Measurements from ENCODE around the gene AHCYL1. TPM values are rescaled to one million over a fixed set of nuclear protein-coding genes. Genes with fewer than 3 reads are reported as not detected.
A peak's percentile ranks its signal among the peaks of the same experiment; 100 is the strongest.
"Not testable (repeated sequence)": the region's sequence is repeated elsewhere in the genome, so short reads cannot be mapped to it uniquely, and the experiment has no call there.

AHCYL1 gene
- total and polyA plus RNA-seq, 7 experiments from 2014 or later: 16.6 to 60.1 (median 41.3) TPM

GRCh38 chr1:110018396-110018795, 33.8 kb downstream of the AHCYL1 start:
- no peaks in the 10 kb centered on the region for H3K9me3 ChIP-seq (ENCODE audit: control insufficient read depth in 2 of 3, low read length in 3 of 3)
- Mint-ChIP-seq H3K36me3 (peaks cover 6 to 79% (median 31%) of the 10 kb centered on the region in 5 donors), H3K9me3 (no peaks in the 10 kb centered on the region), H3K4me1 (no peaks in the 10 kb centered on the region), H3K27ac (no peak overlapping the region), H3K27me3 (no peaks in the 10 kb centered on the region), H3K4me3 (no peak overlapping the region)
- POLR2A ChIA-PET: interaction anchor here (0.6 kb wide), 1 partner anchor 440 kb away, joined by 3 read pairs; no protein-coding TSS in a partner anchor
- H3K27me3 ChIP-seq (ENCODE audit: control insufficient read depth in 2 of 2, insufficient read depth in 2 of 2, low read length in 2 of 2): no peaks in the 10 kb centered on the region
- H3K4me3 ChIP-seq (ENCODE audit: low read length): no peak overlapping the region
- H3K36me3 ChIP-seq (ENCODE audit: control insufficient read depth in 2 of 3, insufficient read depth in 3 of 3, low read length in 3 of 3): peaks cover 29 to 91% (median 43%) of the 10 kb centered on the region in 3 experiments
- CTCF ChIA-PET: interaction anchor here (0.6 to 2.8 kb wide), 4 partner anchors 11 to 30 kb away, joined by 3 to 12 read pairs (median 4); partner anchors contain the start of gene STRIP1
- no peak for ATAC-seq
- H3K4me1 ChIP-seq (ENCODE audit: control insufficient read depth in 2 of 2, insufficient read depth in 2 of 2, low read length in 2 of 2): no peaks in the 10 kb centered on the region
- intact Hi-C loops (cut with micrococcal nuclease): no loop called here
- no peak overlapping the region for H3K27ac ChIP-seq (ENCODE audit: low read depth, low read length)
- DNase-seq: no peak

DNA sequence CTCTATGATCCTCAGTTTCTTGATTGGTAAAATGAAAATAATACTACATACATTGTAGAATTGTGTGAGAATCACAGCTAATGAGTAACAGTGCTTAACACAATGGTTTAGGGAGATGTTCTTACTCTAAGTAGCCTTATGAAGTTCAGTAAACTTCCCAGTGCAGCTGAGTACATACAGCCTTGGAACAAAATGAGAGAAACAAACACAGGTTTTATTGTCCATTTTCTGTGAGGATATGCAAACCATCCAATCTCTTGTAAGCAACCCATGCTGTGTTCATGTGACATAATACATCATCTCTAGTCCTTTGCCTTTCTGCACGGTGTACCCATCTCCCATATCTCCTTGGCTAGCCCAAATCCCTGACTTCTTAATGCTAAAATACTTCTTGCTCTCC, 35.2 kb downstream of the AHCYL1 start:
- H3K27me3 Mint-ChIP-seq: no peaks in the 10 kb centered on the region
- no peaks in the 10 kb centered on the region for H3K4me1 ChIP-seq (ENCODE audit: control insufficient read depth in 2 of 2, insufficient read depth in 2 of 2, low read length in 2 of 2)
- no peak for ATAC-seq
- DNase-seq: no peak
- H3K9me3 Mint-ChIP-seq: no peaks in the 10 kb centered on the region
- intact Hi-C loops (cut with micrococcal nuclease): no loop called here
- H3K27me3 ChIP-seq (ENCODE audit: control insufficient read depth in 2 of 2, insufficient read depth in 2 of 2, low read length in 2 of 2): no peaks in the 10 kb centered on the region
- ChIA-PET CTCF (interaction anchor here (0.6 to 2.8 kb wide), 4 partner anchors 10 to 664 kb away, joined by 3 to 12 read pairs (median 4); partner anchors contain the start of gene AHCYL1), POLR2A (no interaction called here)
- no peak overlapping the region for H3K27ac Mint-ChIP-seq
- H3K4me1 Mint-ChIP-seq: no peaks in the 10 kb centered on the region
- no peak overlapping the region for H3K27ac ChIP-seq (ENCODE audit: low read depth, low read length)
- H3K36me3 ChIP-seq (ENCODE audit: control insufficient read depth in 2 of 3, insufficient read depth in 3 of 3, low read length in 3 of 3): peaks cover 29 to 91% (median 43%) of the 10 kb centered on the region in 3 experiments
- H3K36me3 Mint-ChIP-seq: peaks cover 10 to 75% (median 31%) of the 10 kb centered on the region in 5 donors
- no peaks in the 10 kb centered on the region for H3K9me3 ChIP-seq (ENCODE audit: control insufficient read depth in 2 of 3, low read length in 3 of 3)
- H3K4me3 Mint-ChIP-seq: no peak overlapping the region
- H3K4me3 ChIP-seq (ENCODE audit: low read length): no peak overlapping the region

- ChIA-PET CTCF (no interaction called here), POLR2A (no interaction called here)
- Mint-ChIP-seq H3K36me3 (peaks cover 13 to 63% (median 21%) of the 10 kb centered on the region in 5 donors), H3K9me3 (no peaks in the 10 kb centered on the region), H3K4me3 (no peak overlapping the region), H3K27ac (peak overlapping the region in 1 of 9 donors; percentile 70), H3K27me3 (no peaks in the 10 kb centered on the region), H3K4me1 (no peaks in the 10 kb centered on the region)
- H3K4me3 ChIP-seq (ENCODE audit: low read length): no peak overlapping the region
- DNase-seq (no peak), ATAC-seq (no peak)
- intact Hi-C loops (cut with micrococcal nuclease): no loop called here
- no peaks in the 10 kb centered on the region for H3K4me1 ChIP-seq (ENCODE audit: control insufficient read depth in 2 of 2, insufficient read depth in 2 of 2, low read length in 2 of 2)
- H3K27me3 ChIP-seq (ENCODE audit: control insufficient read depth in 2 of 2, insufficient read depth in 2 of 2, low read length in 2 of 2): no peaks in the 10 kb centered on the region
- no peaks in the 10 kb centered on the region for H3K9me3 ChIP-seq (ENCODE audit: control insufficient read depth in 2 of 3, low read length in 3 of 3)
- peaks cover 25 to 77% (median 38%) of the 10 kb centered on the region in 3 experiments for H3K36me3 ChIP-seq (ENCODE audit: control insufficient read depth in 2 of 3, insufficient read depth in 3 of 3, low read length in 3 of 3)
- H3K27ac ChIP-seq (ENCODE audit: low read depth, low read length): no peak overlapping the region
Observed at GRCh38 chr1:110021285-110021684, 36.7 kb downstream of the AHCYL1 start.

DNA sequence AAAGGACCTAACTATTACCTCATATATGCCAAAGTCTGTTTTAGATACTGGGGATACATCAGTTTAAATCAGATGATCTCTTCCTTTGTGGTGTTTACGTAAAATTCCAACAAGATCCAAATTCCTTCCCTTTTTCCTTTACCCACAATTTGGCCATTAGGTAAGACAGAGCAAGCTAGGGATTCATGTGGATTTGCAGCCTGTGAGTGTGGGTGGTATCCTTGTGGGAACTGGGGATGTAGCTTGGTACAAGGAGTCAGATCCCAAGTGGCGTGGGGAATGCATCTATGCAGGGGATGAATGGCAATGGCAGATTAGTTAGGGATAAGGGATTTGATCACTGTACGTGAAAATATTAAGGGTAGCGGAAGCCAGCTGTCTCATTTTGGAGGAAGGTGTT, 40.0 kb downstream of the AHCYL1 start:
- Histone ChIP-seq H3K36me3 (ENCODE audit: control insufficient read depth in 2 of 3, insufficient read depth in 3 of 3, low read length in 3 of 3) (peaks cover 0 to 44% (median 15%) of the 10 kb centered on the region in 3 experiments), H3K27ac (ENCODE audit: low read depth, low read length) (no peak overlapping the region), H3K9me3 (ENCODE audit: control insufficient read depth in 2 of 3, low read length in 3 of 3) (no peaks in the 10 kb centered on the region), H3K27me3 (ENCODE audit: control insufficient read depth in 2 of 2, insufficient read depth in 2 of 2, low read length in 2 of 2) (no peaks in the 10 kb centered on the region), H3K4me3 (ENCODE audit: low read length) (no peak overlapping the region), H3K4me1 (ENCODE audit: control insufficient read depth in 2 of 2, insufficient read depth in 2 of 2, low read length in 2 of 2) (no peaks in the 10 kb centered on the region)
- ChIA-PET POLR2A (no interaction called here), CTCF (no interaction called here)
- Mint-ChIP-seq H3K27ac (no peak overlapping the region), H3K9me3 (no peaks in the 10 kb centered on the region), H3K4me3 (no peak overlapping the region), H3K36me3 (peaks cover 5 to 30% (median 8%) of the 10 kb centered on the region in 5 donors), H3K4me1 (peaks cover 0 to 2% (median 2%) of the 10 kb centered on the region in 7 donors), H3K27me3 (no peaks in the 10 kb centered on the region)
- intact Hi-C loops (cut with micrococcal nuclease): no loop called here
- no peak for DNase-seq
- ATAC-seq: no peak

DNA sequence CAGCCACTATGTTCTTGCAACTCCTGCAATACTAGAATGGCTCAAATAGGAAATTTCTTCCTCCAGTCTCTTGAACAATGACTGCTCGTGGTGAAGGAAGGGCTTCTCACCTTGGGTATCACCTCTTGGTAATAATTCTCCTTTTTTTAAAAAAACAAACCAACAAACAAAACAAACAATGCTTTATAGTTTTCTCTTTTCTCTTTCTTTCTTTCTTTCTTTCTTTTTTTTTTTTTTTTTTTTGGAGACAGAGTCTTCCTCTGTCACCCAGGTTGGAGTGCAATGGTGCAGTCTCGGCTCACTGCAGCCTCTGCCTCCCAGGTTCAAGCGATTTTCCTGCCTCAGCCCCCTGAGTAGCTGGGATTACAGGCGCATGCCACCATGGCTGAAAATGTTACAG, 46.1 kb downstream of the AHCYL1 start:
- not testable (repeated sequence) for H3K36me3 ChIP-seq (ENCODE audit: control insufficient read depth in 2 of 3, insufficient read depth in 3 of 3, low read length in 3 of 3); H3K27me3 Mint-ChIP-seq; H3K9me3 Mint-ChIP-seq; H3K9me3 ChIP-seq (ENCODE audit: control insufficient read depth in 2 of 3, low read length in 3 of 3); H3K36me3 Mint-ChIP-seq; H3K27me3 ChIP-seq (ENCODE audit: control insufficient read depth in 2 of 2, insufficient read depth in 2 of 2, low read length in 2 of 2); DNase-seq; ATAC-seq
- intact Hi-C loops (cut with micrococcal nuclease): loop anchor here (2.0 to 10.0 kb wide), 8 partner anchors 20 to 1727 kb away; partner anchors contain the start of genes CLCC1 (in 2 of the 2), ATP5PB (in 1 of the 2), DDX20 (in 1 of the 2) and KCNC4 (in 1 of the 2)
- POLR2A ChIA-PET: interaction anchor here (1.3 to 5.1 kb wide), 3 partner anchors 8 to 523 kb away, joined by 3 to 31 read pairs (median 4); partner anchors contain the start of gene RBM15
- peak overlapping the region; percentile 74 to 90 (median 86) for H3K4me3 Mint-ChIP-seq
- H3K27ac Mint-ChIP-seq: peak overlapping the region; percentile 87 to 97 (median 95)
- H3K4me3 ChIP-seq (ENCODE audit: low read length): peak overlapping the region; percentile 36
- peaks cover 27% of the 10 kb centered on the region in 2 donors for H3K4me1 ChIP-seq (ENCODE audit: control insufficient read depth in 2 of 2, insufficient read depth in 2 of 2, low read length in 2 of 2)
- H3K27ac ChIP-seq (ENCODE audit: low read depth, low read length): peak overlapping the region; percentile 61
- CTCF ChIA-PET: interaction anchor here (0.7 to 2.5 kb wide), 7 partner anchors 11 to 1673 kb away, joined by 3 to 12 read pairs (median 7); partner anchors contain the start of gene AHCYL1
- H3K4me1 Mint-ChIP-seq: peaks cover 27 to 55% (median 46%) of the 10 kb centered on the region in 7 donors

DNA sequence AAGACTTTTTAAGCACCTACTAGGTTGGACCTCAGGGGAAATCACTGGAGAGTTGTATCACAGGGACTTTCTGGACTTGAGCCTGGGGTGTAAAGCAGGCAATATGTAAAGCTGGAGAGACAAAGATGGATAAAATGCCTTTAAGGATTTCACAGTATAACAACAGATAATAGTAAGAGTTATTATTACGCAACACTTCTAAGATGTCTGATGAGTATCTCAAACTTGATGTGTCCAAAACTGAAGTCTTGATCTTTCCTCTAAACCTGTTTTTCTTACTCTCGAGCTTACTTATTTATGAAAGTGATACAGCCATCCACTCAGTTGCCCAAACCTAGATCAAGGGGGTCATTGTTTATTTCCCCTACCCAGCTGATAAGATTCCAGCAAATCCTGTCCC, 47.8 kb downstream of the AHCYL1 start:
- DNase-seq: no peak
- Histone ChIP-seq H3K4me3 (ENCODE audit: low read length) (no peak overlapping the region), H3K36me3 (ENCODE audit: control insufficient read depth in 2 of 3, insufficient read depth in 3 of 3, low read length in 3 of 3) (peaks cover 0 to 6% (median 0%) of the 10 kb centered on the region in 3 experiments), H3K27me3 (ENCODE audit: control insufficient read depth in 2 of 2, insufficient read depth in 2 of 2, low read length in 2 of 2) (no peaks in the 10 kb centered on the region), H3K9me3 (ENCODE audit: control insufficient read depth in 2 of 3, low read length in 3 of 3) (no peaks in the 10 kb centered on the region), H3K27ac (ENCODE audit: low read depth, low read length) (no peak overlapping the region), H3K4me1 (ENCODE audit: control insufficient read depth in 2 of 2, insufficient read depth in 2 of 2, low read length in 2 of 2) (peaks cover 31% of the 10 kb centered on the region in 2 donors)
- no peak for ATAC-seq
- intact Hi-C loops (cut with micrococcal nuclease): loop anchor here (5.0 to 10.0 kb wide), 6 partner anchors 180 to 1725 kb away; partner anchors contain the start of genes CLCC1 (in 2 of the 2), ATP5PB (in 1 of the 2), DDX20 (in 1 of the 2) and KCNC4 (in 1 of the 2)
- Mint-ChIP-seq H3K9me3 (peaks cover 0 to 2% (median 0%) of the 10 kb centered on the region in 11 donors), H3K27me3 (no peaks in the 10 kb centered on the region), H3K36me3 (no peaks in the 10 kb centered on the region), H3K4me1 (peaks cover 32 to 69% (median 57%) of the 10 kb centered on the region in 7 donors), H3K4me3 (peak overlapping the region in 6 of 10 donors; percentile 1 to 98 (median 52)), H3K27ac (peak overlapping the region in 7 of 9 donors; percentile 31 to 98 (median 73))
- POLR2A ChIA-PET: interaction anchor here (0.6 to 5.1 kb wide), 2 partner anchors 307 to 932 kb away, joined by 3 to 31 read pairs; partner anchors contain the start of gene RBM15
- CTCF ChIA-PET: interaction anchor here (0.9 to 1.2 kb wide), 2 partner anchors 28 to 392 kb away, joined by 3 read pairs; no protein-coding TSS in a partner anchor
